Measurements from ENCODE around the gene COQ8B. TPM values are rescaled to one million over a fixed set of nuclear protein-coding genes. Genes with fewer than 3 reads are reported as not detected.

Gene COQ8B
- total RNA-seq, 1 donor from 2014 or later, result 27.7 TPM

DNA sequence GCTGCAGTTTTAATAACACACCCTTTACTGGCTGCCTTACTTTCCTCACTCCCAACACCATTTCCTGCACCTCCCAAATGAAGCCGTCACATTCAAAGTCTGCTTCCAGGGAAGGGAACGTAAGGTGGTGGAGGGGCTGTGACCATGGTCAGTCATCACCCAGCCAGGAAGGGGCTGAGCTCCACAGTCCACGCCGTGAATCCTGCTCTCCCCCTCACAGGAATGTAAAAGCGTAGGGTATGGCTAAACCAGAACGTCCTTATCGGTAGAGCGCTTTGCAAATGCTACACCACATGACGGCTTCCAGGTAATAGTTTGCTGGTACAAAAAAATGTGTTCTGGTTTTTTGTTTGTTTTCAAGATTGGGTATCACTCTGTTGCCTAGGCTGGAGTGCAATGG, 33.2 kb downstream of the COQ8B start:
- Histone ChIP-seq H3F3A (ENCODE audit: low read depth) (no peaks in the 10 kb centered on the region), H3K27me3 (no peaks in the 10 kb centered on the region), H3K4me1 (no peaks in the 10 kb centered on the region), H3K27ac (no peak overlapping the region), H4K20me1 (ENCODE audit: low read depth) (peaks cover 8% of the 10 kb centered on the region), H3K4me2 (no peak overlapping the region), H3K9ac (no peak overlapping the region), H3K9me3 (ENCODE audit: low read depth) (no peaks in the 10 kb centered on the region), H3K36me3 (no peaks in the 10 kb centered on the region), H3K4me3 (no peak overlapping the region), H3K79me2 (ENCODE audit: low read depth) (peaks cover 3% of the 10 kb centered on the region), H2AFZ (replicated peaks) (no peak overlapping the region)
- H3K4me1 Mint-ChIP-seq, result no peaks in the 10 kb centered on the region
- H3K27ac Mint-ChIP-seq, result no peak overlapping the region
- TF ChIP-seq, protein P1, sequence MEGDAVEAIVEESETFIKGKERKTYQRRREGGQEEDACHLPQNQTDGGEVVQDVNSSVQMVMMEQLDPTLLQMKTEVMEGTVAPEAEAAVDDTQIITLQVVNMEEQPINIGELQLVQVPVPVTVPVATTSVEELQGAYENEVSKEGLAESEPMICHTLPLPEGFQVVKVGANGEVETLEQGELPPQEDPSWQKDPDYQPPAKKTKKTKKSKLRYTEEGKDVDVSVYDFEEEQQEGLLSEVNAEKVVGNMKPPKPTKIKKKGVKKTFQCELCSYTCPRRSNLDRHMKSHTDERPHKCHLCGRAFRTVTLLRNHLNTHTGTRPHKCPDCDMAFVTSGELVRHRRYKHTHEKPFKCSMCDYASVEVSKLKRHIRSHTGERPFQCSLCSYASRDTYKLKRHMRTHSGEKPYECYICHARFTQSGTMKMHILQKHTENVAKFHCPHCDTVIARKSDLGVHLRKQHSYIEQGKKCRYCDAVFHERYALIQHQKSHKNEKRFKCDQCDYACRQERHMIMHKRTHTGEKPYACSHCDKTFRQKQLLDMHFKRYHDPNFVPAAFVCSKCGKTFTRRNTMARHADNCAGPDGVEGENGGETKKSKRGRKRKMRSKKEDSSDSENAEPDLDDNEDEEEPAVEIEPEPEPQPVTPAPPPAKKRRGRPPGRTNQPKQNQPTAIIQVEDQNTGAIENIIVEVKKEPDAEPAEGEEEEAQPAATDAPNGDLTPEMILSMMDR (IDR thresholded peaks at IDR 0.05), result no peak
- TF ChIP-seq EZH2 (IDR thresholded peaks at IDR 0.05) (no peak), EZH2phosphoT487 (IDR thresholded peaks at IDR 0.05) (no peak)
- H3K27me3 Mint-ChIP-seq (ENCODE audit: insufficient read depth, low read depth), result no peaks in the 10 kb centered on the region
- H3K9me3 Mint-ChIP-seq, result no peaks in the 10 kb centered on the region
- DNase-seq (ENCODE audit: low spot score), result no peak
- H3K36me3 Mint-ChIP-seq, result peaks cover 31% of the 10 kb centered on the region
- no peak overlapping the region for H3K4me3 Mint-ChIP-seq

DNA sequence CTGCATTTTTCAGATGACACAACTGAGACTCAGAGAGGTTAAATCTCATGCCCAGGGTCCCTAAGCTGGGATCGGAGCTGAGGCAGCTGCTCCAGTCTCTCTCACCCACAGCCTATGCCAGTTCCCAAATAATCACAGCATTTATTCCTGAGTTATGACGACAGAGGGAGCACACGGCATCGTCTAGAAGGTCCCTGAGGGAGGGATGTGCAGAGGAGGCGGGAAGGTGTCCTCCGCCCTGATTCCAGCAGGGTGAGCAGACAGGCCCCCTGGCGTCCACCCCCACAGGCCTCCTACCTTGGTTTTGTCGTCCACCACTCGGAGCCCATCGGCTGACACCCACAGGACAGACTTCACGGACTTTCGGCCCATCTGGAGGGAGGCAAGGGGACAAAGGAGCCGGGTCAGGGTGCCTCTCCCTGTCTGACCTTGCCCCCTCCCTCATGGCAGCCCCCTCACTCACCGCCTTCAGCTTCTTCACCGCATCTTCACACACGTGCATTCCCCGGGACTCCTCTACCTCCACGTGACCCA, 34.2 kb downstream of the COQ8B start:
- no peak overlapping the region for H3K4me3 Mint-ChIP-seq
- H3K36me3 ChIP-seq, result no peaks in the 10 kb centered on the region

DNA sequence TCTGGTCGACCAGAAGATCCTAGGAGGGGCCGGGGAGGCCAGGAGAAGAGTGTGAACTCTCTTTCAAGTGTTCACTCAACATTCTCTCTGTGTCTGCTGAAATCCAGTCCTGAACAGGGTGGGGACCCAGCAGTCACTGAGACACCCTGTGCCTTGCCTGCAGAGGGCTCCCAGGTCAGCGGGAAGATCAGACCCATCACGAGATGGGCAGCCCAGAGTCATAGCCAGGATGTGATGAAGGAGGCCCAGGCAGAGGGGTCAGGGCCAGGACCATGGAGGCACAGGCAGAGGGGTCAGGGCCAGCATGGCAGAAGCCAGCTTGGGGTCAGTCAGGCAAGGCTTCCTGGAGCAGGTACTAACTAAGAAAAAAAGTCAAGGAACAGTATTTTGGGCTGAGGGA, 35.6 kb downstream of the COQ8B start:
- Histone ChIP-seq H3K4me1 (no peaks in the 10 kb centered on the region), H3K27ac (no peak overlapping the region), H4K20me1 (ENCODE audit: low read depth) (no peaks in the 10 kb centered on the region), H3K36me3 (no peaks in the 10 kb centered on the region), H3K4me2 (no peak overlapping the region), H3K79me2 (ENCODE audit: low read depth) (no peaks in the 10 kb centered on the region), H2AFZ (replicated peaks) (no peak overlapping the region), H3F3A (ENCODE audit: low read depth) (no peaks in the 10 kb centered on the region), H3K9ac (no peak overlapping the region), H3K9me3 (ENCODE audit: low read depth) (no peaks in the 10 kb centered on the region), H3K27me3 (no peaks in the 10 kb centered on the region), H3K4me3 (no peak overlapping the region)
- no peak overlapping the region for H3K4me3 Mint-ChIP-seq
- no peak for TF ChIP-seq EZH2 (IDR thresholded peaks at IDR 0.05)
- no peak for TF ChIP-seq EZH2phosphoT487 (IDR thresholded peaks at IDR 0.05)
- TF ChIP-seq, protein P1 (IDR thresholded peaks at IDR 0.05), result no peak
- H3K27me3 Mint-ChIP-seq (ENCODE audit: insufficient read depth, low read depth), result no peaks in the 10 kb centered on the region
- H3K27ac Mint-ChIP-seq, result no peak overlapping the region
- H3K36me3 Mint-ChIP-seq, result peaks cover 35% of the 10 kb centered on the region
- no peak for DNase-seq (ENCODE audit: low spot score)
- no peaks in the 10 kb centered on the region for H3K9me3 Mint-ChIP-seq
- H3K4me1 Mint-ChIP-seq, result no peaks in the 10 kb centered on the region

More for the DNA sequence above, 34.2 kb downstream of the COQ8B start:
- H3K4me1 Mint-ChIP-seq, result no peaks in the 10 kb centered on the region
- Histone ChIP-seq H3K27me3 (no peaks in the 10 kb centered on the region), H3K79me2 (ENCODE audit: low read depth) (no peaks in the 10 kb centered on the region), H3K4me2 (no peak overlapping the region), H3K4me1 (no peaks in the 10 kb centered on the region), H3K4me3 (no peak overlapping the region), H3K9me3 (ENCODE audit: low read depth) (no peaks in the 10 kb centered on the region), H3F3A (ENCODE audit: low read depth) (no peaks in the 10 kb centered on the region), H3K27ac (no peak overlapping the region), H4K20me1 (ENCODE audit: low read depth) (peaks cover 4% of the 10 kb centered on the region), H3K9ac (no peak overlapping the region), H2AFZ (replicated peaks) (no peak overlapping the region)
- DNase-seq (ENCODE audit: low spot score), result no peak
- H3K9me3 Mint-ChIP-seq, result no peaks in the 10 kb centered on the region
- H3K27me3 Mint-ChIP-seq (ENCODE audit: insufficient read depth, low read depth), result no peaks in the 10 kb centered on the region
- peaks cover 37% of the 10 kb centered on the region for H3K36me3 Mint-ChIP-seq
- no peak for TF ChIP-seq EZH2 (IDR thresholded peaks at IDR 0.05)
- TF ChIP-seq EZH2phosphoT487 (IDR thresholded peaks at IDR 0.05), result no peak
- TF ChIP-seq, protein P1 (IDR thresholded peaks at IDR 0.05), result no peak
- H3K27ac Mint-ChIP-seq, result no peak overlapping the region

Measured in neural progenitor cell (in vitro differentiated cells).